DMS 273 (cell line): ENCODE results near the gene ENOPH1.
A peak's percentile ranks its signal among the peaks of the same experiment; 100 is the strongest.
"Not testable (repeated sequence)": the region's sequence is repeated elsewhere in the genome, so short reads cannot be mapped to it uniquely, and the experiment has no call there.

Experiments
- DNase-seq: peaks from one replicate; lab custom pipeline; 2025; ENCODE audit not compliant: unreplicated experiment; lab: John Stamatoyannopoulos, UW

ENOPH1 gene

DNA sequence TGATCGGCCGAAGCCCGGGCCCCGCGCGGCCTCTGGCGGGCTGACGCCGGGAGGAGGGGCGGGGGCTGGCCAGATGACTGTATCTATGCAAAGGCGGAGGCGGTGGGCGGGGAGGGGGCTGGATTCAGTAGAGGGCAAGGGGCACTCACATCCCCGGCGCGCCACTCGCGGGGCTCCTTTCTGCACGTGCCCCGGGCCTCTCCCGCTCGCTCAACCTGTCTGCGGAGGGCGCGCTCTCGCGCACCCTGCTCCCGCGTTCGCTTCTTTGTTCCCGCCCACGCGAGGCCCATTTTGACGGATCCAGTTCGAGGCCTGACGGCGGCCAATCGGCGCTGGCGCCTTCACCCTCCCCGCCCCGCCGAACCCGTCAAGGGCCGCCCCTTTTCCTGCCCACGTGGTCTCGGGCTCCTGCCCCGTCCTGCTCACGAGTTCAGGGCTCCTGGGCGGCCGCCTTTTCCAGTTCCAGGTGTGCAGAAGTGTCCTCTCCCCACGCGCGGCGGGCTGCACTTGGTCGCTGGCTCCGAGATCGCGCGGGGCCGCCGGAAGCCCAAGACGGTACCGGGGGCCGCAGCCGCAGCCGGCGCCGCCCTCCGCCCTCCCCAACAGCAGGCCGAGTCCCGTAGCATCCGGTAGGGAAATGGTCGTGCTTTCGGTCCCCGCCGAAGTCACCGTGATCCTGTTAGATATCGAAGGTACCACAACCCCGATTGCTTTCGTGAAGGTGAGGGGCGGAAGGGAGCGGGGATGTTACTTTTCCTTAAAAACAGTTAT lies at the start of gene ENOPH1, which contains the start of gene HNRNPDL:
TSS of gene ENOPH1 (plus strand) at position 398 of the 771 bp plus-strand sequence. CDS start at position 638, 240 bp downstream.
TSS of gene HNRNPDL (minus strand) at position 270 of the 771 bp plus-strand sequence. CDS start 772 bp downstream, outside the sequence.
- peak; percentile 98 for DNase-seq

DNA sequence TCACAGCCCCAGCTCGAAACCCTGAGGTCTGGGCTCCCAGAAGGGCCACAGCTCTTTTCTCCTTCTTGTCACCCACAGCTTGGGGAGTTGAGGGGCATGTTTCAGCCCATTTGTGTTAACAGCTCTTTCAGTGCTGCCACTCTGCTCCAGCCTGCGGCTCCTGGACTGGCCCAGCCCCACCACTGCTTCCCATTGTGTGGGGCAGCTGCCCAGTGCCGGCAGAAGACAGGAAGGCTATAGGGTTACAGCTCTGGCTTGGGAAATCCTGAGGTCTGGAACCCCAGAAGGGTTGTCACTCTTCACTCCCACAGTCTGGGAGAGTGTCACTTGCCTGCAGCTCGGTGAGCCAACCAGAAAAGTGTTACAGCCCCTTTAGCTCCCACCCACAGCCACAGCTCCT lies 49.6 kb upstream of the ENOPH1 start:
- no peak for DNase-seq

DNA sequence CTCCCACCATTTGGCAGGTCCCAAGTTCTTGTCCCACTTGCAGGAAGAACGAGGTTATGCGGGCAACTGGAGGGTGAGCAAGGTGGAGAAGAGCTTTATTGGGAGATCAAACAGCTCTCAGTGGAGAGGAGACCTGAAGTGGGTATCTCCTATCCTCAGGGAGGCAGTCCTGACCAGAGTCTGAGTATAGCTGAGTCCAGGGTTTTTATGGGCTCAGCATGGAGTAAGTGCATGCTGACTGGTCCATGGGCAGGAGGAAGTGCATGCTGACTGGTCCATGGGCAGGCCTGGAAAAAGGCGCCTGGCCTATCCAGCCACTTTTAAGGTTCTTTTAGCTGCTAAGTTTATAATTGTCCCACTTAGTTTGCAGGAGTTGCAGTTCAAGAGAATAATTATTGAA lies 49.2 kb upstream of the ENOPH1 start:
- no peak for DNase-seq

DNA sequence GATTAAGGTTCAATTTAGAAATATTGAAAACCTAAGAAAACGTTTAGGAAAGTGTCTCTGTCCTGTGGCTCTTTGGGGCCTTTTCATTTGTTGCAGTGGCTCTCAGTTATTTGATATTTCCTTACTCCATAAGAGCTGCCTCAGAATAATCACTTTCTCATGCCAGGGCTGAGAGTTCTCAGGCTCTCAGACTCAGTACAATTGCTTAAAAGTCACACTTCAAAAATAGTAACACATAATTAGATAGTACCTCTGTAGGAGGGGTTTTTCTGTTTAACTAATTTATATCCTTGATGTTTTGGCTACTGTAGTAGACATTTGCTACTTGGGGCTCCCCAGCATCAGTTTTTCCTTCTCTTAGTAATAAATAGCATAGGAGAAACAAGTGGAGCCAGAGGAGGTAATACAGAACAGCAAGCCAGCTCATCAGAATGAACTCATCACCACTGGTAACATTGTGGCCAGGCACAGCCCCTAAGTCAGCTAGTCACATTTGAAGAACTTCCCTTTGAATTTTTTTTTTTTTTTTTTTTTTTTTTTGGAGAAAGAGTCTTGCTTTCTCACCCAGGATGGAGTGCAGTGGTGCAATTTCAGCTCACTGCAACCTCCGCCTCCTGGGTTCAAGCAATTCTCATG lies 48.6 kb upstream of the ENOPH1 start:
- DNase-seq = no peak

DNA sequence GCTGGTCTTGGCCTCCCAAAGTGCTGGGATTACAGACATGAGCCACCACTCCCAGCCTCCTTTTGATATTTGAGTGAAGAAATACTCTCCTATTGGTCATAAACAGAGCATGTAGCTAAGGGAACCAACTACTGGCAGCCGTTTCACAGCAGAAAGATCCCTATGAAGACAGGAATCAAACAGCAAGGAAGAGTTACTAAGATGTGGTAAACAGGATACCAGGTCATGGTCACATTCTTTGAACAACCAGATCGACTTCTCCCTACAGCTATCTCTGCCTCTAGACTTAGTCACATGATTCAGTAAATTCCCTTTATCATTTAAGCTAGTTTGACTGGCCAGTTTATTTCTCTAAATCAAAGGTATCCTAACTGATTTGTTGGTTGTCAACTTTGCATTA lies 47.6 kb upstream of the ENOPH1 start:
- DNase-seq = no peak

DNA sequence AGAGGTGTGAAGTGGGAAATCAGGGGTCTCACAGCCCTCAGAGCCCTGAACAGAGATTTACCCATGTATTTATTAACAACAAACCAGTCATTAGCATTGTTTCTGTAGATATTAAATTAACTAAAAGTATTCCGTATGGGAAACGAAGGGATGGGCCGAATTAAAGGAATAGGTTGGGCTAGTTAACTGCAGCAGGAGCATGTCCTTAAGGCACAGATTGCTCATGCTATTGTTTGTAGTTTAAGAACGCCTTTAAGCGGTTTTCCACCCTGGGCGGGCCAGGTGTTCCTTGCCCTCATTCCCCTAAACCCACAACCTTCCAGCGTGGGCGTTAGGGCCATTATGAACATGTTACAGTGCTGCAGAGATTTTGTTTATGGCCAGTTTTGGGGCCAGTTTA lies 44.1 kb upstream of the ENOPH1 start:
- DNase-seq = not testable (repeated sequence)

DNA sequence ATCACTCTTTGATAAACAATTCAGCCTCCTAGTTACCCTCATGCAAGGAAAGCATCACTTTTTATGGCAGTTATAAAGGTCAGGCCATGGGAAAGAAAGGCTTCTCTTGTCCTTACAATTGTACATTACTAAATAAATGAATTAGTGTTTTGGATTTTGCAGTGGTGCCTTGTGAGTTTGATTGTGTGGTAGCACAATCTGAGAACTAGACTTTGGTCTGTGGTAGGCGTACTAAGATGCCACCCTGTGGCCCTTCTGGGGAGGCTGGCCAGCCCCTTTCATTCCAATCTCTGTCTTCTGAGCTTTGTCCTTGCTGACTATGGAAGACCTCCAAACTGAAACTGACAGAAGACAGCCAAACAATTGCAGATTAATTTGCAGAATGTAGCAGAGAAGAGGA lies 42.0 kb upstream of the ENOPH1 start:
- DNase-seq = peak; percentile 2

DNA sequence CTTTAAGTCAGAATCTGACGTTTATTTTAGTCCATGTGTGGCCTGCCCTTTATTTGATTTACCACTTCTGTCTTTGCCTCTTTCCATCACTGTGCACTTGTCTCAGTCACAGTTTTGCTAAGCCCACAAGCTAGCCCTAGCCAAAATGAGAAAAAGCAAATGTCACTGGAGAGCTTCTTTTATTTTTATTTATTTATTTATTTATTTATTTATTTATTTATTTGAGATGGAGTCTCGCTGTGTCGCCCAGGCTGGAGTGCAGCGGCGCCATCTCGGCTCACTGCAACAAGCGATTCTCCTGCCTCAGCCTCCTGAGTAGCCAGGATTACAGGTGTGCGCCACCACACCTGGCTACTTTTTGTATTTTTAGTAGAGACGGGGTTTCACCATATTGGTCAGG lies 40.3 kb upstream of the ENOPH1 start:
- not testable (repeated sequence) for DNase-seq

DNA sequence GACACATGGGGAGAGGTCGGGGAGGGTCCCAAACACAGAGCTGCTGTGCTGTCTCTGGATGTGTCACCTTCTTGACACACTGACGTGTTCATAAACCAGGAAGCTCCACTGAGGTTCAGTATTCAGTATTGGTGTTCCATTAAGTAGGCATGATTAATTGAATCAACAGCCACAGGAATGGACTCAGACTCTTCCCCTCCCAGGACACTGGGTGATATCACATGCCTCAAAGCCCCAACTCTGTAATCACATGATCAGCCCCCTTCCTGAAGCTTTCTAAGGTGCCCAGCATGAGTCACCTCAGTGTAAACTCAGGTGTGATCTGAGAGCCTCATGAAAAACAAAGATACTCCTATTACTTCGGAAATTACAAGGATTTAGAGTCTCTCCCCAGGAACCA lies 35.5 kb upstream of the ENOPH1 start:
- no peak for DNase-seq

DNA sequence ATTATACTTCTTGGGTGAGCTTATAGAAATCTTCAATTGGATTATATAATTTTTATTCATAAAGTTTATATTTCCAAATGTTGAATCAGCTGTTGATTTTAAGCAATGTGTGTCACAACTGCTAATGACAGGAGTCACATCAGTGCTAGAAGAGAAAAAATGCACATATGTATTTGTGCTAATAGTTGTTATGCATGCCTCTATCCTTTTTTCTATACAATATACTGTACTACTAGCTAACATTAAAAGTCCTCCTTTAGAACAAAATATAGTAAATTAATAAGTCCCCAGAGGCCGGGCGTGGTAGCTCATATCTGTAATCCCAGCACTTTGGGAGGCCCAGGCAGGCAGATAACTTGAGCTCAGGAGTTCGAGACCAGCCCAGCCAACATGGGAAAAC lies 32.9 kb upstream of the ENOPH1 start:
- DNase-seq = no peak

DNA sequence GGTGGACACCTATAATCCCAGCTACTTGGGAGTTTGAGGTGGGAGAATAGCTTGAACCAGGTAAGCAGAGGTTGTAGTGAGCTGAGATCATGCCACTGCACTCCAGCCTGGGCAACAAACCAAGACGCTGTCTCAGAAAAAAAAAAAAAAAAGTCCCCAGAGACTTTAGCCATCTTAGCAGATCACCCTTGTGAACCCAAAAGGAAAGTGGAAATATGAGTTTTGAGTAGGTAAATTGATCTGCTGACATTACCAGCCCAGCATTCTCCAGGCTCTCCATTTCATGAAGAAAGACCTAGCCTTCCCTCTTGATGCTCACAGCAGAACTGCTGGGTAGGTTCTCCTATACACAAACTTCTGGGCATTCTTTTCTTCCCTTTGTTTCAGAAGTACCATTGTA lies 32.1 kb upstream of the ENOPH1 start:
- DNase-seq = no peak

DNA sequence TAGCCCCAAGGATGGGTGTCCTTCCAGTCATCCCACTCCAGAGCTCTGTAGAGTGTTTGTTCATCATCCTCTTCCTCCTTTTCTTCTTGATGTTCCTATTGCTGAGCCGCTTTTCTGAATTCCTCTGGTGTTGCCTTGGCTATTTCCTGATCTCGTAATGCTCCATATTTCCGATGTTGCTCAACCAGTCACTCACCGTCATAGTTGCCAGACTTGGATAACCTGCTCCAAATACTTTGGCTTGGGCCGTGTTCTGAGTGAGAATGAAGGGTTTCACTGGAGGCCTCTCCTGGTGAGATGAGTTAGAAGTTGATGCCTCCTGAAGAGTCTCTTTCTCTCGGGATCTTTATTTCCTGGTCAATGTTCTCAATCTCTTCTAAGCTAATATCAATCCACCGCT lies 28.8 kb upstream of the ENOPH1 start:
- no peak for DNase-seq

DNA sequence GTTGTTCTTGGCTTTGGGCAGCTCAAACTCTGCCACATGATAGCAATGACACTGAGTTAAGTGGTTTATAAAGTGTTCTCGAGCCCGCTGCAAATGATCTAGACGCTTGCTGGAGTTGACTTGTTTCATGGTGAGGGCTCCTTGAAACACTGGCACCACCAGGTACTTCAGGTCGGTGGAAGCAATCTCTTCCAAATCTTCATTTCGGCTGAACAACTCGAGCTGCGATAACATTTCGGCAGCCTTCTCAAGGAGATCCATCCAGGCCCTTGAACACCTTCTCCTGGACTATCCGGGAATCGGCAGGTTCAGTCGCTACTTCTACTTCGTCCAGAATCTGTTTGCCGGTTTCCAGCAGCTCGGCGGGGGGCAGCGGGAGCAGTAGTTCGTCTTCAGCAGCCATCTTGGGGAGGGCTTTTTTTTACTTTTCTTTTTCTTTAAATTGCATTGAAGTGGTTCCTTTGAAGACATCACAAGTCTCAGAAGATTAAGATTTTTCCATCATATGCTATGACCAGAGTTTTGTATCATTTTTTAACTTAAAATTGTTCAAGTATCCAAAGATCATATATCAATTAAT lies 28.1 kb upstream of the ENOPH1 start:
- DNase-seq = no peak

DNA sequence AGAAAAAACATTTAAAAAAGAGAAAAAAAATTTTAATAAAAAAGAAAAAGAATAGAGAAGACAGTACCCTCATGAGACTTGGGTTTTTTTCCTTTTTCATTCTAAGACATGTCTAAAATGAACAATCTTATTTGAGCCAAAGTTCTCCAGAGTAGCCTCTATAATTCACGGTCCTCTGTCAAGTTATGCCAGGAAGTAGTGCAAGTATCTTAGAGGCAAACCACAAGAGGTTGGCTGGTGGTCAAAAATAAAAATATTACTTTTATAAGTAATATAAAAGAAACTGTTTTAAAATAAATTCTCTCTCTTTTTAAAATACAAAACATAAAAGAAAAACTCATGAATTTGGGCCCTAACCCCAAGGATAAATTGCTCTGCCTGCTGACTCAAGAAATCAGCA lies 26.7 kb upstream of the ENOPH1 start:
- no peak for DNase-seq

DNA sequence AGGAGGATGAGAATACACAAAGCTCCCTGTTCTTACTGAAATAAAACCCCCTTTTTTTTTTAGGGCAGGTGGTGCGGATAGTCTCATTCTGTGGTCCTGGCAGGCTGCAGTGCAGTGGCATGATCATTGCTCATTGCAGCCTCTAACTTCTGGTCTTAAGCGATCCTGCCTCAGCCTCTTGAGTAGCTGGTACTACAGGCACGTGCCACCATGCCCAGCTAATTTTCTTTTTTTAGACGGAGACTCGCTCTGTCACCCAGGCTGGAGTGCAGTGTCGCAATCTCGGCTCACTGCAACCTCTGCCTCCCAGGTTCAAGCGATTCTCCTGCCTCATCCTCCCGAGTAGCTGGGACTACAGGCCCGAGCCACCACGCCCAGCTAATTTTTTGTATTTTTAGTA lies 15.3 kb upstream of the ENOPH1 start:
- not testable (repeated sequence) for DNase-seq

DNA sequence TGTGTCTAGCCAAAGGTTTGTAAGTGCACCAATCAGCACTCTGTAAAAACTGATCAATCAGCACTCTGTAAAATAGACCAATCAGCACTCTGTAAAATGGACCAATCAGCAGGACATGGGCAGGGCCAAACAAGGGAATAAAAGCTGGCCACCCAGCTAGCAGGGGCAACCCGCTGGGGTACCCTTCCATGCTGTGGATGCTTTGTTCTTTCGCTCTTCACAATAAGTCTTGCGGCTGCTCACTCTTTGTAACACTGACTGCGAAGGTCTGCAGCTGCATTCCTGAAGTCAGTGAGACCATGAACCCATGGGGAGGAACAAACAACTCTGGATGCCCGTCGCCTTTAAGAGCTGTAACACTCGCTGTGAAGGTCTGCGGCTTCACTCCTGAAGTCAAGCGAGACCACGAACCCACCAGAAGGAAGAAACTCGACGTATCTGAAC lies 14.4 kb upstream of the ENOPH1 start:
- no peak for DNase-seq

DNA sequence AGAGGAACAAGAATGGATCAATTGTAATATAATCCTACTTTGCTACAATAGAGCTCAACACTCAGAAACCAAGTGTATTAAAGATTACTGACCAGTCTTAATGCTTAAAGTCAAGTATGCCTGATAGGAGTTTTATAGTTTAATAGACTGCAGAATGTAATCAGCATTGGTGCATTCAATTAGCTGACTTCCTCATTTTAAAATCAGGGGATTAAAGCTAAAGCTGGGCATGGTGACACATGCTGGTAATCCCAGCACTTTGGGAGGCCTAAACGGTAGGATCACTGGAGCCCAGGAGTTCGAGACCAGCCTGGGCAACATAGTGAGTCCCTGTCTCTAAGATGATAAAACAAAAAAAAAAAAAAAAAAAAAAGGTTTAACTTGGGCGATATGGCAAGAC lies 10.9 kb upstream of the ENOPH1 start:
- DNase-seq = no peak

DNA sequence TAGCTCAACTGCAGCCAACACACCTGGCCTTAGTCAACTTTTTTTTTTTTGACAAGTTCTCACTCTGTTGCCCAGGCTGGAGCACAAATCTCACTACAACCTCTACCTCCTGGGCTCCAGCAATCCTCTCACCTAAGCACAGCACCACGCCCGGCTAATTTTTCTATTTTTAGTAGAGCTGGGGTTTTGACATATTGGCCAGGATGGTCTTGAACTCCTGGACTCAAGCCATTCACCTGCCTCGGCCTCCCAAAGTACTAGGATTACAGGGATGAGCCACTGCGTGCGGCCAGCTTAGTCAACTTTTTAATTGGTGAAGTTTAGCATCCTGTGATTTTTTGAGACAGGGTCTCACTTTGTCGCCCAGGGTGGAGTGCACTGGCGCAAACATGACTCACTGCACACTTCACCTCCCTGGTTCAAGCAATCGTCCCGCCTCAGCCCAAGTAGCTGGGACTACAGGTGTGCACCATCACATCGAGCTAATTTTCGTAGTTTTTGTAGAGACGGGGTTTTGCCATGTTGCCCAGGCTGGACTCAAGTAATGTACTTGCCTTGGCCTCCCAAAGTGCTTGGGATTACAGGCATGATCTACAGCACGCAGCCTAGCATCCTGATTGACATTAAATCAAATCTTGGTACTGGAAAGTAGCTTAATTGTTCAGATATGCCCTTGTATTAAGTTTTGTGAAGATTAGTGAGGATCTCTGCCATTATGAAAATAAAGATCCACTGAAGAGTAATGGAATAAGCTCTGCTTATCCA lies 8.4 kb upstream of the ENOPH1 start:
- peak; percentile 48 for DNase-seq

DNA sequence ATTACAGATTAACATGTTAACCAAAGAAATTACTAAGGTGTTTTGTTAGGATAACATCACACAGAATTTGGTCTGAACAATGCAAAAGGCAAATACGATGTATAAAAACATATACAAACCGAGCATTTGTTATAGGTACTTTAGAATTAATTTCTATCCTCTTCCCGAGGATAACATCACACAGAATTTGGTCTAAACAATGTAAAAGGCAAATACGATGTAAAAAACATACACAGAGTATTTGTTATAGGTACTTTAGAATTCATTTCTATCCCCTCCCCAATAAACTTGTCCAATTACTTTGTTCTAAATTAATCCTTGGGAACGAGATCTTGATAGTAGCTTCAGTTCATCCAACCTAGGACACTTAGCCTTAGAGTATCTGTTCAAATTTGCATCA lies 7.8 kb upstream of the ENOPH1 start:
- no peak for DNase-seq

DNA sequence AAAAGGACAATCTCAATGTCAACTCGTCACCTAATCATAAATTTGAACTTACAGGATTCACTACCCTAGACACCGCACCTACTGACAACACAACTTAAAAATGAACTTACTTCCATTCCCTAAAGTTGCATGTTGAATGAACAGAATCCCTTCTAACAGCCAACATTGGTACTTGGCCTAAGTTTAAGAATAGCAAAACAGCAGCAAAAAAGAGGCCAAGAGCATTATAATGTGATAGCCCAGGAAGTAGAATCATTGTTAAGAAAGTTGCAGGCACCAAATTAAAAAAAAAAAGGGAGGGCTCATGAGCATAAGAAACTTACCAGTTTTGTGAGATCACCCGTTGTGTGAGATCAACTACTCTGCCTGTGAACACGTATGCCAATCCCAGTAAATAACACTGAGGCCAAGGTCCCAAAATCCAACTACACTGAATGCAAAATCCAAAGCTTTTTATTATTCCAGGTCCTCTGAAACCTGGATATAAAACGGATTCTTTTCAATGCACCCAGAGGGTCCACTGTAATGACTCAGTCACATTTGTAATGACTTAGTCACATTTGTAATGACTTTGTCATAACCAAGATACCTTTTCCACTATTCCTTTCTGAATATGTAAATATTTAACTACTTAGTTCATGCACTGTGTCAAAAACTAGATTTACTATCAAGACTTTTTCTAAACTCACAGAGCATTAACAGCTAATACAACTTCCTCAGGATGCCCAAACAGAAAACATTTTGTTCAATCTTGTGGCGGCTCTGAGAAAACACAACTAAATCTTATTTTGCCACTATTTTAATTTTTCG lies 6.9 kb upstream of the ENOPH1 start:
- peak; percentile 50 for DNase-seq

DNA sequence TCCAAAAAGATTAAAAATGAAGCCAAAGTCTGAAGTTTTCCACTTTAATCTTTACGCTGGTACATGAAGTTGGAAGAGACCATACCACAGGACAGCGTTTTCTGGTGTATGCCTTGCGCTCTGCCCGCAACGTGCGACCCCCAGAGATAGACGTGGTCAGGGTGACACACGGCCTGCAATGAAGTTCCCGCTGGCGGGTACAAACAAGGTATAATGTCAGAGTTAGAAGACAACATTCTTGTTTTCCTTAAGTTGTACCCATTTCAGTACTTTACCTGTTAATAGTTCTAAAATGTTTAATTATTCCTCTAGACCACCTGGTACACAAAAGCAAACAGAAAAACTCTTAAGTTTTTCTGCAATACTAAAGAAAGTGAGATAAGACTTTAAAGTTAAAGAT lies 4.9 kb upstream of the ENOPH1 start:
- DNase-seq = no peak
